Central memory CD8-positive, alpha-beta T cell (primary cell): ENCODE results near the gene ANGPTL2.
"Not testable (repeated sequence)": the region's sequence is repeated elsewhere in the genome, so short reads cannot be mapped to it uniquely, and the experiment has no call there.

Source experiments
- ATAC-seq: fragments of 150-1000 bp; cut with Tn5 transposase; replicated peaks from 2 replicates; pipeline ENCODE4 v1.10.0; 2022; ENCODE audit warnings: mild to moderate bottlenecking, moderate FRiP score, moderate number of reproducible peaks; ENCODE audit not compliant: poor library complexity, severe bottlenecking; ENCODE audit errors: extremely low read depth
- DNase-seq, 2 donors: peaks; one replicate each; pipeline ENCODE4 v3.0.0; 2021; ENCODE audit warnings: low spot score in 2 of 2
- H3K27ac Mint-ChIP-seq: one replicate; pipeline ENCODE4 v1.8.0; 2022; ENCODE audit warnings: low read depth, mild to moderate bottlenecking, moderate library complexity, mixed read lengths
- H3K27me3 Mint-ChIP-seq: one replicate; pipeline ENCODE4 v1.8.0; 2022; ENCODE audit warnings: mixed read lengths
- H3K36me3 Mint-ChIP-seq: one replicate; pipeline ENCODE4 v1.8.0; 2022; ENCODE audit warnings: mild to moderate bottlenecking, moderate library complexity, mixed read lengths; ENCODE audit not compliant: insufficient read depth
- H3K4me1 Mint-ChIP-seq: one replicate; pipeline ENCODE4 v1.8.0; 2022; ENCODE audit warnings: mixed read lengths
- H3K4me3 Mint-ChIP-seq: one replicate; pipeline ENCODE4 v1.8.0; 2022; ENCODE audit warnings: mild to moderate bottlenecking, moderate library complexity, mixed read lengths
- H3K9me3 Mint-ChIP-seq: one replicate; pipeline ENCODE4 v1.8.0; 2022; ENCODE audit warnings: mixed read lengths

The ANGPTL2 gene

DNA sequence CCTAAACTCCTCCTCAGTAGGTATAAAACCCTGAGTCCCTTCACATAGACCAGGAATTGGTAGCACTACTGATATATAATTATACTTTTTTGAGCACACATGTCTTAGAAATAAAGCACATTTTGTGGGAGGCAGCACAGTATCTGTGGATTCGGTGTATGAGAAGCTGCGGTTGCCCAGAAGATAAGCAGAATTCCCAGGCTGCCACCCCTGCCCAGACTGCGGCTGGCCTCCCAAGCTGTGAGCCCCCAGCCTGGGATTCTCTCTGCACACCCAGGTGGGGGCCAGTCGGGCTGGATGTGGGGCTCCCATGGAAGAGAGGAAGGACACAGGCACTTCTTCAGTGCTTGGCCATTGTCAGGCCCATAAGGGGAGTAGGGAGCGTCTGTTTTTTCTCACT is 25.6 kb upstream of the ANGPTL2 start:
- no peak for ATAC-seq
- Mint-ChIP-seq H3K27ac (no peak overlapping the region), H3K4me1 (no peaks in the 10 kb centered on the region), H3K9me3 (peaks cover 5% of the 10 kb centered on the region), H3K4me3 (no peak overlapping the region), H3K27me3 (no peaks in the 10 kb centered on the region), H3K36me3 (no peaks in the 10 kb centered on the region)
- no peak for DNase-seq

GRCh38 chr9:127147251-127147650 is 24.8 kb upstream of the ANGPTL2 start:
- DNase-seq = no peak
- Mint-ChIP-seq H3K27me3 (no peaks in the 10 kb centered on the region), H3K36me3 (no peaks in the 10 kb centered on the region), H3K4me3 (no peak overlapping the region), H3K9me3 (peaks cover 5% of the 10 kb centered on the region), H3K4me1 (no peaks in the 10 kb centered on the region), H3K27ac (no peak overlapping the region)
- no peak for ATAC-seq

- H3K27ac Mint-ChIP-seq, DNase-seq, H3K4me3 Mint-ChIP-seq, H3K4me1 Mint-ChIP-seq, ATAC-seq, H3K36me3 Mint-ChIP-seq, H3K27me3 Mint-ChIP-seq, H3K9me3 Mint-ChIP-seq: not testable (repeated sequence)
Observed at GRCh38 chr9:127146841-127147240, 24.4 kb upstream of the ANGPTL2 start.

DNA sequence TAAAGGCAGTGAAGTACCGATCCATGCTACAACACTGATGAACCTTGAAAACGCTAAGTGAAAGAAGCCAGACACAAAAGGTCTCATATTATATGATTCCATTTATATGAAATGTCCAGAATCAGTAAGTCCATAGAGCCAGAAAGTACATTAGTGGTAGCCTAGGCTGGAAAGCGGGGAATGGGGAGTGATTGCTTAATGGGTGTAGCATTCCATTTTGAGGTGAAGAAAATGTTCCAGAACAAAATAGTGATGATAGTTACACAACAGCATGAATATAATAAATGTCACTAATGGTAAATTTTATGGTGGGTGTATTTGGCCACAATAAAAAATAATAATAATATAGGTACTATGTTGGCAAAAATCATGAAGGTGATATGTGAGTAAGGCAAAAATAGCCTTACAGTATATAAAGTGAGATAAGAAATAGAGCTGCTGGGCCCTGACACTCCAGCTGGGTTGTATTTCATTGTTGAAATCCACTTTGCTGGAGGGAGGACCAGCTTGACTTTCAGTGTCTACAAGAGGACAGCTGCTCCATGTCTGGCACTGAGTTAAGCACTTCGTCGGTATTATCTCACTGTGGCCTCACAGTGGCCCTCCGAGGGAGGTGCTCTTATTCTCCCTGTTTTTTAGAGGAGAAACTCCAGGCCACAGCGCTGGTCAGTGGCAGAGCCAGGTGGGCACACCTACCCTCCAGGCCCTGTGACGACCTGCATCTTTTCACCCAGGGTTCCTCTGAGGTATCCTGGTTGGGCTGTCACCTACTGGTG is 22.4 kb upstream of the ANGPTL2 start:
- H3K27me3 Mint-ChIP-seq = no peaks in the 10 kb centered on the region
- no peak for DNase-seq
- no peaks in the 10 kb centered on the region for H3K36me3 Mint-ChIP-seq
- no peak overlapping the region for H3K4me3 Mint-ChIP-seq
- ATAC-seq = no peak
- no peaks in the 10 kb centered on the region for H3K4me1 Mint-ChIP-seq
- H3K9me3 Mint-ChIP-seq = peaks cover 5% of the 10 kb centered on the region
- H3K27ac Mint-ChIP-seq = no peak overlapping the region

DNA sequence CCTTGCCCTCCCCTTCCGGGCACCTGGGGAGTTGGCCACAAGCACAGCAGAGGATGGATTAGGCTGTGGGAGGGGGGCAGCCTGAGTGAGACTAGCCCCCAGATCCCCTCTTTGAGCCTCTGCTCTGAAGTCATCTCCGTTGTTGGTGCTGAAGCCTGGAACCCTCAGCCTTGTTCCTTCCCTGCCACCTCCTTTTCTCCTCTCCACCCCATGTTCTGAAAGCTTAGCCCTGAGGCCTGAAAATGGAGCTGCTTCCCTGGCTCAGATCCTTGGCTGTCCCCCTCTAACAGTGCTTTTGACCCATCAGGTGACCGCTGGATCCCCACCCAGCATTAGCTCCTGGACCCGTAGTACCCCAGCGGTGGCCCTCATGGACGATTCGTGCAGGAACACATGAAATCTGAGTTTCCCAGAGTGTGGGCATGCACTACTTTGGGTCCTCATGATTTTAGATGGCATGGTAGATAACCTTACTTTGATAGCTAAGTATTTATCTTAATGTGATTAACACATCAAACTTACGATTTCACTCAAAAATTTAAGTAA is 21.6 kb upstream of the ANGPTL2 start:
- H3K4me1 Mint-ChIP-seq = no peaks in the 10 kb centered on the region
- no peak for ATAC-seq
- no peak overlapping the region for H3K4me3 Mint-ChIP-seq
- no peak for DNase-seq
- no peaks in the 10 kb centered on the region for H3K27me3 Mint-ChIP-seq
- no peaks in the 10 kb centered on the region for H3K36me3 Mint-ChIP-seq
- H3K9me3 Mint-ChIP-seq = peaks cover 5% of the 10 kb centered on the region
- H3K27ac Mint-ChIP-seq = no peak overlapping the region

DNA sequence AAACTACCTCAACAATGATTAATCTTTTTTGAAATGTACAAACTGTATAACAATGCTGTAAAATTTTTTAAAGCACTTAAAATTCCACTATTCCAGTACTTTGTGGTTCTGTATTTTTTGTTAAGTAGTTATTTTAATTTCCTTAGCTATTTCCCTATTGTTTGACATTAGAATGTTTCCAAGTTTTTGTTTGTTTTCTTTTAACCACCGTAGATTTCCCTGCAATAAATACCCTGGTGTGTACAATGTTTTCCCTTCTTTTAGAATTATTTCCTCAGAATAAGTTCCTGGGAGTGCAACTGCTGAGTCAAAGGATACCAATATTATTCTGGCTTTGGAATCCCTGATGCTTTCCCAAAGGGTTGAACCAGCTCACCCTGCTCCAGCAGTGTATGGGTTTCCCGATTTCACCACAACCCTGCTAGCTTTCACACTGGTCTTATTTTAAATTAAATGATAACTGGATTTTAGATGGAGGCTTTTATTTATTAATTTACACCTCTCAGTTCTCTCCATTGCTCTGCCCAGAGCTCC is 20.6 kb upstream of the ANGPTL2 start:
- Mint-ChIP-seq H3K9me3 (peaks cover 5% of the 10 kb centered on the region), H3K4me1 (no peaks in the 10 kb centered on the region), H3K27ac (no peak overlapping the region), H3K27me3 (no peaks in the 10 kb centered on the region), H3K4me3 (no peak overlapping the region), H3K36me3 (no peaks in the 10 kb centered on the region)
- ATAC-seq (no peak), DNase-seq (no peak)

GRCh38 chr9:127142291-127142690 is 19.9 kb upstream of the ANGPTL2 start:
- H3K9me3 Mint-ChIP-seq = peaks cover 5% of the 10 kb centered on the region
- H3K4me3 Mint-ChIP-seq = no peak overlapping the region
- ATAC-seq (no peak), DNase-seq (no peak)
- H3K36me3 Mint-ChIP-seq = no peaks in the 10 kb centered on the region
- H3K4me1 Mint-ChIP-seq = no peaks in the 10 kb centered on the region
- no peaks in the 10 kb centered on the region for H3K27me3 Mint-ChIP-seq
- H3K27ac Mint-ChIP-seq = no peak overlapping the region

DNA sequence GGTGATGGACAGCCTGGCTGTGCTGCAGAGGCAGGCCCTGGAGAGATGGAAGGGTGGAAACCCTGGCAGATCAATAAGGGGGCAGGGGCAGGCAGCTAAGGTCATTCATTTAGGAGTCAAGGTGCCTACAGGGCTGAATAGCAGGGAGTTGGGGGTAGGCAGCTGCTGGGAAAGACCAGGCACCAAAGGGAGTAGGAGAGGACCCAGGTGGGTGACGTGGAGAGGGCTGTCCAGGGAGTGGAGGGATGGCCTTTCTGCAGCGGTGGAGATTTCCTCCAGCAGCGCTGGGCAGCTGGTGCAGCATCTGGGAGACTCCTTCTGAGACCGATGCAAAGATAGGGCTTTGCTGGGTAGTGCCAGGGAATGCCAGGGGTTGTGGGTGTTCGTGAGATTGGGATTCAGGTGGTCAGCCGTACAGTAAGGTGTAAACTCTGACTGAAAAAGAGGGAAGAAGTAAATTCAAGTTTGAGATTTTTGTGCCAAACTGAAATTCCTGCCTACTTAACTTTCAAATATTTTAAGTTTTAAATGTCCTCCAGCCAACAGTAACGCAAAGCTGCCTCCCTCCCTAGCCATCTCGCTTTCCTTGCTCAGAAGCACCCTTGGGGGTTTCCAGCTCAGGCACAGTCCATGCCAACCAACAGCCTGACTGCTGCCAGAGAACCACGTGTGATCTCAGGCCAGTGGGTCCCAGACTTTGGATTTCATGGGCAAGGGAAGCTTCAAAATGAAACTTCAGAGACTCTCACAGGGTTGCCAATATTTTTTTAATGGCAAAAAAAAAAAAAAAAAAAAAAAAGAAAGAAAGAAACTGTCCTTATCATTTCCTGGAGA is 18.6 kb upstream of the ANGPTL2 start:
- no peaks in the 10 kb centered on the region for H3K4me1 Mint-ChIP-seq
- no peaks in the 10 kb centered on the region for H3K36me3 Mint-ChIP-seq
- H3K27ac Mint-ChIP-seq = peak overlapping the region; percentile 50
- H3K9me3 Mint-ChIP-seq = peaks cover 2% of the 10 kb centered on the region
- no peaks in the 10 kb centered on the region for H3K27me3 Mint-ChIP-seq
- H3K4me3 Mint-ChIP-seq = no peak overlapping the region
- DNase-seq (no peak), ATAC-seq (no peak)

- ATAC-seq = no peak
- H3K9me3 Mint-ChIP-seq = no peaks in the 10 kb centered on the region
- no peaks in the 10 kb centered on the region for H3K4me1 Mint-ChIP-seq
- DNase-seq = no peak
- H3K27ac Mint-ChIP-seq = peak overlapping the region; percentile 15
- H3K27me3 Mint-ChIP-seq = no peaks in the 10 kb centered on the region
- no peak overlapping the region for H3K4me3 Mint-ChIP-seq
- H3K36me3 Mint-ChIP-seq = no peaks in the 10 kb centered on the region
Observed at GRCh38 chr9:127140181-127140580, 17.7 kb upstream of the ANGPTL2 start.

- no peak for ATAC-seq
- Mint-ChIP-seq H3K27ac (peak overlapping the region; percentile 15), H3K36me3 (no peaks in the 10 kb centered on the region), H3K27me3 (no peaks in the 10 kb centered on the region), H3K9me3 (no peaks in the 10 kb centered on the region), H3K4me1 (no peaks in the 10 kb centered on the region), H3K4me3 (no peak overlapping the region)
- no peak for DNase-seq
Observed at GRCh38 chr9:127139775-127140174, 17.3 kb upstream of the ANGPTL2 start.

- no peaks in the 10 kb centered on the region for H3K4me1 Mint-ChIP-seq
- DNase-seq (no peak), ATAC-seq (no peak)
- H3K27ac Mint-ChIP-seq = peak overlapping the region; percentile 15
- H3K36me3 Mint-ChIP-seq = no peaks in the 10 kb centered on the region
- H3K4me3 Mint-ChIP-seq = no peak overlapping the region
- no peaks in the 10 kb centered on the region for H3K27me3 Mint-ChIP-seq
- no peaks in the 10 kb centered on the region for H3K9me3 Mint-ChIP-seq
Observed at GRCh38 chr9:127139071-127139731, 16.8 kb upstream of the ANGPTL2 start.

- Mint-ChIP-seq H3K36me3 (no peaks in the 10 kb centered on the region), H3K27me3 (no peaks in the 10 kb centered on the region), H3K27ac (no peak overlapping the region), H3K4me1 (no peaks in the 10 kb centered on the region), H3K4me3 (no peak overlapping the region), H3K9me3 (no peaks in the 10 kb centered on the region)
- ATAC-seq (no peak), DNase-seq (no peak)
Observed at GRCh38 chr9:127138444-127138843, 16.0 kb upstream of the ANGPTL2 start.
